EL (cell line): Measurements from ENCODE around the gene CIB4.

Experiments
- DNase-seq: peaks from one replicate; pipeline ENCODE4 v3.0.0-alpha.2; 2016

Gene CIB4

GRCh38 chr2:26540961-26541360, 100.2 kb downstream of the CIB4 start:
- DNase-seq, result no peak

GRCh38 chr2:26540306-26540705, 100.9 kb downstream of the CIB4 start:
- DNase-seq, result no peak

- DNase-seq, result no peak
These were observed 103.2 kb downstream of the CIB4 start for GRCh38 chr2:26537826-26538475.

DNA sequence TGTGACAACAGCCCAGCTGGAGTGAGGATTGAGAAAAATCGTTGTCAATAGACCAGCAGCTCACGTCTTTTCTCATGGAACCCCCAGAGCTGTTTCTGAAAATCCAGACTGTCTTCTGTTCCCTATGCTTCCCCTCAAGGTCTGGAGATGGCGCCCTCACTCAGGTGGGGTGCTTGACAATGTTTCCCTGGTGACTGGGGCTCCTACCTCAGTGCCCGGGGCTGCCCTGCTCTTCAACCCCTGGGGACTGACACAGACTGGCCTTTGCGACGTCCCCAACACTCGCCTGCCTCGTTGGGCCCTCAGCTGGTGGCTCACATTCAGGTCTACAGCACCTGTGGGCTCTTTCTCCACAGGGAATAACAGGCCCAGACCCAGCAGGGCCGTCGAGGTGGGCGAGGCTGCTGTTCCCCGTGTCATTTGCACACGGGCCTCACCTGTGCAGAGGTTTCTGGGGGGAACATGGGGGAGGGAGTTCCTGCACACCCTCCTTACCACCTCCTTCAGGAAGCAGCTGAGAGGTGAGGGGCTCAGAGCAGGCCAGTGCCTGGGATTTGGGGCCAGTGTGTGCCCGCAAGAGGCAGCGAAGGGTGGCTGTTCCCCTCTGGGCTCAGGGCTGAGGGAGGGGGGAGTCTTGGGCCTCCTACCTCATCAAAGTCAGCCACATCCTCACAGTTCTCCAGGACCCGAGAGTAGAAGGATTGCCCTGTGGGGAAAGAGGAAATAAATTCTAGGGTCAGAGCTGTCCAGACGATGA, 103.9 kb downstream of the CIB4 start:
- no peak for DNase-seq

DNA sequence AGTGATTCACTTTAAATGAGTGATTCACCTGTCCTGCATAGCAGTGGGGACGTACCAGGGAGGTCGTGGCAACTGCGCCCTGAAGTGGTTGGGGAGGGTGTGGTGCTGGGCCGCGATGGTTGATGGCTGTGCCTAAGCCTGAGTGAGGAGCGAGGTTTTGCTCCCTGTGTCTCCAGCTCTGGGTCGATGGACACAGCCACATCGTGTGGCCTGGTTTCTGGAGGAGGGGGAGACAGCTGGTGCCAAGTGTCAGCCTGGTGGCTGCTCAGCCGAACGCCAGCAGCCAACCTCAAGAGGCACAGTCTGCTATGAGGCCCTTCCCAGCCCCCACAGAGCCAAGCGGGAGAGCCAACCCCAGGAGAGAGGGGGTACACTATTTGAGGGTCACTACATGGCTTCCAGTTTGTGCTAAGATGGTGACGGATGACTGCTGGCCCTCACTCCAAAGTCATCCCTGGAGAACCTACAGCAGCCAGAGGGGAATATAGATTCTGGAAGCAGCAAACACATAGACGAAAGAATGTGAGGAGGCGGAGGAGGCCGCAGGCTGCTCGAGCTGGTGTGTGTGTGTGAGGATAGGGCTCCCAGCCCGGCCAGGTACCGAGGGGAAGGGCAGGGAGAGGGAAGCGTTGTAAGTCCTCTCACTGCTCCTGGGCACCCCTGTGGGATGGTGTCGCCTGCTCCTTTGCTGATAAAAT, 104.6 kb downstream of the CIB4 start:
- no peak for DNase-seq

DNA sequence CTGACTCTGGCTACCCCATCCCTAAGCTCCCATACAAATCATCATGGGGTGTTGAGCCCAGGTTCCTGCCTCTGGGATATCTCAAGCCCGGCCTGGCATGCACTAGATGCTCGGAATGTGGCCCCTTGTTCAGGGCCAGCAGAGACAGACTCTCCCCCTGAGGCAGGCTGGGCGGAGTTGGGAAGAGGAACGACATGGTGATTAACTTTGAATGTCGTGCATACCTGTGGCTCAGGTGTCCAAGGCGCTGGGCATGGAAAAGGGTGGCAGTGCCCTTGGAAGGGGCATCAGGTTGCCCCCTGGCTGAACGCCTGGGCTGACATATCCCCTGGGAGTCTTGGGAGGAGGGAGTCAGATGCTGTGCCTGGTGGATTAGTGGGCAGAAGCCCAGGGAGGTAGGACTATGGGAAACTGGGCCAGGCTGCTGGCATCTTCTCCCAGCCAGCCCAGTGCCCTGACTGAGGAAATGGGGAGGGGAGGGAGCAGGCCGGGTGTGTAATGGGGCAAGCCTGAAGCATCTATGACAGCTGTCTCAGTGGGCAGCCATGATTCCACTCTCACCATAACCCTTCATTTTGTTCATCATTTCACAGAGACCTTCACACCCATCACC, 105.4 kb downstream of the CIB4 start:
- no peak for DNase-seq

DNA sequence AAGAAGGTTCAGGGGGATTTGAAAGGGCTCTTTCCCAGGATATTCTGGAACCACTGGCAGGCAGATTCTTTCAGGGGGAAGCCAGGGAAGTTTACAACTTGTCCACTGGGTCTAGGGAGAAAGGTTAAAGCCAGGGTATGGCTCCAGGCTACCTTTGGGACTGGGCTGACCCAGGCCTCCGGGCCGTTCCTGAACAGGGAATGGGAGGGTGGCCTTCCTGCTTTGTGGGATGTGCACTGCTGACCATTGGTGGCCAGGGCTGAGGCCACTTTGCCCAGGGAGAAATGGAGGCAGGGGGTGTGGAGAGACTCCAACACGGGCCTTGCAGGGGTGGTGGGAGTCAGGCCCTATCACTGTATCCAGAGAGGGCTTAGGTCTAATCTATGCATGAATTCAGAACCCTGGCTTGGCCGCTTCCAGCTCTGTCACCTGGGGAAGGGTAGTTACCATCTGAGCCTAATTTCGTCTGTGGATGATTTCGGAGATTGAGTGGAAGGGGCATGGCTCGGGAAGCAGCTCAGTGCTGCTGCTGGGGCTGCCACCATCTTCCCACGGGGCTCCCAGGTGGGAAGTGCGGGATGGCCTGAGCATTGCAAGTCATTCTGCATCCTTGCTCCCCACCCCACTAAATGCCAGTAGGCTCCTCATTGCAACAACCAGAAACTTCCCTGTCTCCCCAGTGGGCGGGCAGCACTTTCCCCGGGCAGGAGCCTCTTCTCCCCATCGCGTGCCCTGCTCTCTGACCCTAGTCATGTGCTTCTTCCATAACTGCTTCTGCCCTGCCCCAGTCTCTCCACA, 106.1 kb downstream of the CIB4 start:
- no peak for DNase-seq

DNA sequence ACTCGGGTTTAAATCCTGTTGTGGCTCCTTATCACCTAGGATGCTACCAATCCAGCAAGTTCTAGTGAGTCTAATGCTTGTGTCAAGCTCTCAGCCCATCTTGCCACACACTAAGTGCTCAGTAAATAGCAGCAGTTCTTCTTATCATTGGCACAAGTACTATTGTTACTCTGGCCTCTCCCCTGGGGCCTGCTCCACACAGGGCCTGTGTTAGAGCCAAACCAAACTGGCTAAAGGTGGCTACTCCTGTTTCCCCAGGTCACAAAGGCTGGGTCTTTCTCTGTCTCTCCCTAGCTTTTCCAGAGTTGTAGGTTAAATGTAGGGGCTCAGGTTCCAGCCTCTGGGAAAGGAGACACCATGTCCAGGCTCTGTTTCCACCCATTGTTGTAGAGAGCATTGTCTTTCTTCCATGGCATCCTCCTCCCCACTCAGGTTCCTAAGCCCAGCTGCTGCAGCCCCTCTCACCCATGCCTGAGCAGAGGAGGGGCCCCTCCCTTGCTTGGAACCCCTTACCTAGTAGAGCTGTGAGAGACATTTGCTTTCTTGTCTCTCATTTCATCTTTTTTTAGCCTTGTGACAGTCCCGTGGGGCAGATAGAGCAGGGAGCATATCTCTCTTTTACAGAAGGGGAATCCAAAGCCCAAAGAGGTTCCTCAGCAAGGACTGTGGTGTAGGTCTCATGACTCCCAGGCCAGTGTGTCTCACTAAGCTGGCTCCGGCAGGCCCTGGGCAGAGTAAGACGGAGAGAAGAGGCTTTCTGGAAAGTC, 106.9 kb downstream of the CIB4 start:
- no peak for DNase-seq

DNA sequence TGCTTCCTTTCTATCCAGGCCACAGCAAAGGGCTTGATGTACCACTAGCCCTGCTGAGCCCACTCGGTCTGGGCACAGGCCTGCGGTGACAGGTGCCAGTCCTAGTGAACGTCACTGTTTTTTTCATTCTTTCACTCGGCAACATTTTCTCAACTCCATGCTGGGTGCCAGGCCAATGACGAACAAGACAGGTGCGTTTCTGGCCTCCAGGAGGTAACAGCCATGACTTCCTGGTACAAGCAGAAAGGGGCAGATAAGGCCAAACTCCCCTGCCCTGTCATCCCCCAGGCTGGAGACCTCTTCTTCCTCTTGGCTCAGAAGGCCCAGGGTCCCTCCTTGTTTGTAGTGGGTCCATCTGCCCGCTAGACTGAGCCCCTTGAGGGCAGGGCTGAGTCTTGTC, 107.5 kb downstream of the CIB4 start:
- no peak for DNase-seq

DNA sequence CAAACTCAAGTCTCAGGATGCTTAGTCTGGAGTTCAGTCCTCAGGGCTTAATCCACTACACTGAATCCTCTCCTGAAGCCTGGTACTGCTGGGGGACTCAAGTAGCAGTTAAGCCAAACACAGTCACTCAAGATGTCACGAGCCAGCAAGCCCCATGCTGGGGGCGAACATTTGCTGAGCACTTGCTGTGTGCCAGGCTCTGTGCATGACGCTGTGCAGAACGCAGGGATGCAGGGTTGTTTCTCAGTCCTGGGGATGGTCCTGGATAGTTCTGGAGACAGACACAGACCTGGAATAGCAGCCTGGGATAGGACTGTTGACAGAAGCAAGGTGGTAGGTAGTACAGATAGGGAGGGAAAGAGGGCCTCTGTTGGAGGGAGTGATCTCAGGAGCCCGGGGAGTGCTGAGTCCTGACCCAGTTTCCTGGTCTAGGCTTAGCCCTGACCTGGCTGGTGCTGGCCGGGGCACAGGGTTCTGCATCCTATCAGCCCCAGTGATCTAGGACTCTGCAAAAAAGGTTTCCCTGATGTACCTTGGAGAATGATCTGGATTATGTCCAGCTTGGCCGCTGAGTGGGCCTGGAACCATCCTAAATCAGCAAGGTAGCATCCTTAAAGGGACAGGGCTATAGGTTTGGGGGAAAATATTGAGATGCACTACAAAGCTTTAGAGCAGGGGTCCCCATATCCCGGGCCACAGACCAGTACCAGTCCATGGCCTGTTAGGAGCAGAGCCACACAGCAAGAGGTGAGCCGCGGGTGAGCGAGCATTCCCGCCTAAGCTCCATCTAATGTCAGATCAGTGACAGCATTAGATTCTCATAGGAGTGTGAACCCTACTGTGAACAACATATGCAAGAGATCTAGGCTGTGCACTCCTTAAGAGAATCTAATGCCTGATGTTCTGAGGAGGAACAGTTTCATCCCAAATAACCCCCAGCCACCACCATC, 108.6 kb downstream of the CIB4 start:
- DNase-seq, result no peak
